Stimulated activated CD4-positive, alpha-beta T cell treated with anti-CD3 and anti-CD28 coated beads, Interleukin-15, amount 100 ng/mL, for 48 hours (primary cell): Measurements from ENCODE around the gene ST3GAL2.
A peak's percentile ranks its signal among the peaks of the same experiment; 100 is the strongest.
"Not testable (repeated sequence)": the region's sequence is repeated elsewhere in the genome, so short reads cannot be mapped to it uniquely, and the experiment has no call there.

Experiments used
- DNase-seq, 2 donors: peaks; one replicate each; pipeline ENCODE4 v3.0.0-alpha.2; 2020; ENCODE audit warnings: low read depth in 2 of 2

ST3GAL2 gene

DNA sequence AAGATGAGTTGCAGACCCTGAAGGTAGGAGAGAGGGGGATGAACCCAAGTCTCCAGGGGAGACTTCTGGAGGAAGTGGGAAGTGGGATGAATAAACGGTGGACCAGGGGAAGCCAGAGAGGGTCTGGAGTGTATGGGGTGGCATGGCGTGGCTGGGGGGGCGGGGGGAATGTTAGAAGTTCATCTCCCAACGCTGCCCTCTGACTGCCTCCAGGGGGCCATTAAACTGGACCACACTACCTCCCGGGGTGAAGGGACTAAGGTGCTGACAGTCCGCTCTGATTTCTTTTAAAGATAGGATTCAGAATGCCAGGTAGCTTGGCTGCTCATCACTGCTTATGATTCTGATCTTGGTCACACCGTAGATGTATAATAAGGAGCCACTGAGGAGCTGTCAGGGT lies 21.2 kb downstream of the ST3GAL2 start:
- no peak for DNase-seq

DNA sequence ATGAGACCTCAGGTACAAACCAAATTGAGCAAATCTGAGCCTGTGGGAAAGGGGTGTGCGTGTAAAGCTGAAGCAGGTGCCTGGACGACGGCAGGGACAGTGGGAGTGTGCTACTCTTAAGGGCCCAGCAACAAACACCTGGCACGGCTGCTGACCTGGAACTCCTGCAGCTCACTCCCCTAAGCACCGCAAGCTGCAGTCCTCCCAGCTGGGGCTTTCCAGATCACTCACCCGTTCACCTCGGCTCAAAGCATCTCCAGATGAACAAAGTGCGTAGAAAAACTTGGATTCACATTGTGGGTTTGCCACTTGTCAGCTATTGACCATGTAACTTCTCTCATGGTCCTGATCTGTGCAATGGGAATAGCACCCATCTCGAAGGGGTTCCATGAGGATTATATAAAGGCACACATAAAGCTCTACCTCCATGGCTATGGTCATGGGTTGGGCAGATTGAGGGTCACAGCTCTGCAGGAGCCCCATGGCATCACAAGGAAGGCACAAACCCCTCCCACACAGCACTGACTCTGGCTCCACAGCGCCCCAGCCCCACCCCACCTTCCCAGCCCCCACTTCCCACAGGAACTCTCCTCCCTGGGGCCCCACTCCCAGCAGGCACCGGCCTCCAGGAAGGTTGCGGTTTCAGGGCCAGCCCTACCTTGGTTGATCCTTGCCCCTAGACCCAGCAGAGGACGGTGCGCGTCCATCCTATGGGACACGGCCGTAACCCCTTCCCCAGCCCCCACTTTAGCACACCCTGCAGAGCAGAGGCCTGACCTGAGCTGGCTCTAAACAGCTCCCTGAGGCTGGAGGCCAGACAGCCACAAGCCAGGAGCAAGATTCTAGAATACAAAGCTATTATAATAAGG lies 21.9 kb downstream of the ST3GAL2 start:
- no peak for DNase-seq

DNA sequence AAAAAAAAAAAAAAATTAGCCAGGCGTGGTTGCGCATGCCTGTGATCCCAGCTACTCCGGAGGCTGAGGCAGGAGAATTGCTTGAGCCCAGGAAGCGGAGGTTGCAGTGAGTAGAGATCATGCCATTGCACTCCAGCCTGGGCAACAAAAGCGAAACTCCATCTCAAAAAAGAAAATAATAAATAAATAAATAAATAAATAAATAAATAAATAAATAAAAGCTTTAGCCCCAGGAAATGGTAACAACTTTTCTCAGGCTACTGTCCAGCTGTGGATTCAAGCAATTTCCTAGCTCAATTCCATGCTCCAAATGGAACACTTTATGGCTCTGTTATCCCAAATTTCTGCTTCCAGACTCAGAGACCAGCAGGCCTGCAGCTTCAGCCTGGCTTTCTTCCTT lies 25.3 kb downstream of the ST3GAL2 start:
- not testable (repeated sequence) for DNase-seq

DNA sequence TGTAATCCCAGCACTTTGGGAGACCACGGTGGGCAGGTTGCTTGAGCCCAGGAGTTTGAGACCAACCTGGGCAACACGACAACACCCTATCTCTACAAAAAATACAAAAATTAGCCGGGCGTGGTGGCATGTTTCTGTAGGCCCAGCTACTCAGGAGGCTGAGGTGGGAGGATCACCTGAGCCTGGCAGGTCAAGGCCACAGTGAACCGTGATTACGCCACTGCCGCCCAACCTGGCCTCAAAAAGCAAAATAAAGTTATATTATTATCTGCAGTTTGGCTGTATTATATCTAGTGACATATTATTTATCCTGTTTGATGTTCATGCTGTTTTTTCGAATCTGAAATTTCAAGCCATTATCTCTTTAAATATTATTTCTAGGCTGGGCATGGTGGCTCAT lies 26.5 kb downstream of the ST3GAL2 start:
- no peak for DNase-seq

DNA sequence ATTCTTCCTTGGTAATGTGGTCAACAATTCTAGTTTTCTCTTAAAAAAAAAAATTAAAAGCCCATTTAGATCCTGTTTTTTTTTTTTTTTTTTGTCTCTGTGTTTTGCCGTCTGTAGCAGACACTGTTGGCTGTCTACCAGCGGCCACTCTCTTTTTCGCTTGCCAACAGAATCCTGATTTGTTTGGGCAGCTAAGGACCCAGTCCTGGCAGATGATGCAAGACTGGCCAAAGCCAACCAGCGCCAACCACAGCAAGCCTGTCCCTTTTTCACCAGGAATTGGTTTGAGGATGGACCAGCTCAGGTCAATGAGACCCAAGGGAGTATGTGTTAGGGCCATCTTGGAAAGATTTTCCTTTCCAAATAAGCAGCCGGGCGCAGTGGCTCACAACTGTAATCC lies 28.2 kb downstream of the ST3GAL2 start:
- DNase-seq = no peak

DNA sequence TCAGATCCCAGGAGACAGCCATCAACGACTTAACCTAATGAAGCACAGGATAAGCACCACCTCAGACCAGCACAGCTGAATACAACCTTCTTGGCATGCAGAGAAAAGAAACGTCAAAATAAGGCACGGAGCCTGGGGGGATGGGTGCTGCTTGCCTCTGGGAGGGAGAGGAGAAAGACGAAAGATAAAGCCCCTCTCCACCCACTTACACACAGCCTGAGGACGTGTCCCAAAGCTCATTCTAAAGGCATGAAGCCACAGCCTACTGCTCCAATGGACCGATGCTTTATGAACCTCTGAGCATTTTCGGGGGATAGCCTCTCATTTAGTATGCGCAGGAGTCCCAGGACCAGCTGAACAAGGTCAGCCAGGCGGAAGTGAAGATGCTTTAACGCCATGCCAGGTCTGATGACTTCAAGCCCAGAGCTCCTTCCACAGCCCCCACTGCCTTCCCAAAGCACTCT lies 31.1 kb downstream of the ST3GAL2 start:
- no peak for DNase-seq

DNA sequence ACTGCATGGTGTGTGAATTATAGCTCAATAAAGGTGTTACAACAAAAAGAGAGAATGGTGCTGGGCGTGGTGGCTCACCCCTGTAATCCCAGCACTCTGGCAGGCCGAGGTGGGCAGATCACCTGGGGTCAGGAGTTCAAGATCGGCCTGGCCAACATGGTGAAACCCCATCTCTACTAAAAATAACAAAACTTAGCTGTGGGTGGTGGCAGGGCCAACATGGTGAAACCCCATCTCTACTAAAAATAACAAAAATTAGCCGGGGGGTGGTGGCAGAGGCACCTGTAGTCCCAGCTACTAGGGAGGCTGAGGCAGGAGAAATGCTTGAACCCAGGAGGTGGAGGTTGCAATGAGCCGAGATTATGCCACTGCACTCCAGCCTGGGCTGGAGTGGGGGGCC lies 32.8 kb downstream of the ST3GAL2 start:
- not testable (repeated sequence) for DNase-seq

DNA sequence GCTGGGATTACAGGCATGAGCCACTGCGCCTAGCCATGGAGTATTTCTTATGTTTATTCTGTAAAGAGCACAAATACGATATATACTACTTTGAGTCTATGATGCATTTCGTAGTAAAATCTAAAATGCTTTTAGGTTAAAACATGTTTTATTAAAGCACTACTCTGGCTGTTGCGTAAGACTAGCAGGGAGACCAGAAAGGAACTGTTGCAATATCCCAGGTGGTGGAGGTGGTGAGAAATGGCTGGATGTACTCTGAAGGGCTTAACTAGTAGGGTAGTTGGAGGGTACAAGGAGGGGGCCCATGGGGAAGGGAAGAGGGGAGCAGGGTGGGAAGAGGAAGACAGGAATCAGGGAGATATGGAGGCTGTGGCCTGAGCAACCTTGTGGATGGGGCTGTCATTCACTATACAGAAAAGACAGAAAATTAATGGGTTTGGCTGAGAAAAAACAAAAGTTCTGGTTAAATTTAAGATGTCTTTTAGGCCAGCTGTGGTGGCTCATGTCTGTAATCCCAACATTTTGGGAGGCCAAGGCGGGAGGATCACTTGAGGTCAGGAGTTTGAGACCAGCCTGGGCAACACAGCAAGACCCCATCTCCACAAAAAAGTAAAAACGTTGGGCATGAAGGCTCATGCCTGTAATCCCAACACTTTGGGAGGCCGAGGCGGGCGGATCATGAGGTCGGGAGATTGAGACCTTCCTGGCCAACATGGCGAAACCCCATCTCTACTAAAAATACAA lies 35.8 kb downstream of the ST3GAL2 start:
- no peak for DNase-seq

DNA sequence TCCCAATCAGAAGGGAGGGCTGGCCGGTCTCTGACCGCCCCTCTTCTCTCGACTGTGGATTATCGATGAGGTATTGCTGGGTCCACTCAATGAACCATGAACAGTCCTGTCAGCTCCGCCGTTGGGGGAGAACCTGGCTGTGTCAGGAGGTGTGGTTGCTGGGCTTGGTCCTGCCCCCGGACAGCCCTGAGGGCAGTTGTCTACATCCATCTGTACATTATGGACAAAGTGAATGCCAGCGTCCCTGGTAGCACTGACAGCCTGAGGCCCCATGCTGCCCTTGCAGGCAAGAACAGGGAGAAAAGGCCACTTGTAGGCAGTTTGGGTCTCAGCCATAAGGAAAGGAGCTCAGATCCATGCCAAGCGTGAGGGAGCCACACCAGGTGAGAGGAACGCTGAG lies 38.9 kb downstream of the ST3GAL2 start:
- DNase-seq = no peak

DNA sequence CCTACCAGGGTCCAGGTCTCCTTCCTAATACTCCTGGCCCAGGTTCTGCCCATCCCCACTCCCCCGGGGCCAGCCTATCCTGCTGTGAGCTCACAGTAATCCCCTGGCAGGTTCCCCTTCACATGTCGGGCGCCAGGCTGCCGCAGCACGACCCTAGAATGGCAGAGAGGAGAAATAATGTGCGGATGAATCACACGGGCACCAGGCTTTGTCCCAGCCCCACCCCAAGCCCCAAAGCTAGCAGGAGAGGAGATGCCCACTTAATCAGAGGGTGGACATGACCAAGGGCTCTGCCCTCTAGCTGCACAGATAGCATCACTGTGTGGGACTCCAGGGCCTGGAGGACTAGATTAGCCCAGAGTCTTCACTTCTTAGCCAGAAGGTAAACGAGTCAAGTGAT lies 39.5 kb downstream of the ST3GAL2 start:
- DNase-seq = no peak

DNA sequence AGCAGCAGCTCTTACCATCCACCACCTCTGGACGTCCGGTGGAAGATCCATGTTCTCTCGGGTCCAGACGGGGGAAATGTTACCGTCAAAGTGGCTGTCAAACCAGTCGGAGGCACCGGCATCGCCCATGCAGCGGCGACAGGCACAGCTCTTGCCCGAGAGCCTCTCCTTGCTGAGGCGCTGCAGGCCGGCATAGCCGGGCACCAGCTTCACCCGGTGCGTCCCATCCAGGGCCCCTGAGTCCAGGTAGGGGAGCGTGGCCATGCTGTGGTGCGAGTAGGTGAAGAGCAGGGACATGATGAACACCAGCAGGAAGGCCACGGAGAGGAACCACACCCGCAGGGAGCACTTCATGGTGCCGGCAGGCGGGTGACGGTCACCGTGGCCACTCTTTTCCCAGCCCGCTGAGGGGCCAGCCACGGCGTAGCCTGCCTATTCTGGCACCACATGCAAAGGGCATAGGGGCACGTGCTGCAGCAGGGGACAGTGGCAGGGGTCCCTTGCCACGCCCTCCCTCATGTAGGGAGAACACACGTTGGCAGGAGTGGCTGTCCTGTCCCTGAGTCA lies 40.6 kb downstream of the ST3GAL2 start:
- DNase-seq = no peak

DNA sequence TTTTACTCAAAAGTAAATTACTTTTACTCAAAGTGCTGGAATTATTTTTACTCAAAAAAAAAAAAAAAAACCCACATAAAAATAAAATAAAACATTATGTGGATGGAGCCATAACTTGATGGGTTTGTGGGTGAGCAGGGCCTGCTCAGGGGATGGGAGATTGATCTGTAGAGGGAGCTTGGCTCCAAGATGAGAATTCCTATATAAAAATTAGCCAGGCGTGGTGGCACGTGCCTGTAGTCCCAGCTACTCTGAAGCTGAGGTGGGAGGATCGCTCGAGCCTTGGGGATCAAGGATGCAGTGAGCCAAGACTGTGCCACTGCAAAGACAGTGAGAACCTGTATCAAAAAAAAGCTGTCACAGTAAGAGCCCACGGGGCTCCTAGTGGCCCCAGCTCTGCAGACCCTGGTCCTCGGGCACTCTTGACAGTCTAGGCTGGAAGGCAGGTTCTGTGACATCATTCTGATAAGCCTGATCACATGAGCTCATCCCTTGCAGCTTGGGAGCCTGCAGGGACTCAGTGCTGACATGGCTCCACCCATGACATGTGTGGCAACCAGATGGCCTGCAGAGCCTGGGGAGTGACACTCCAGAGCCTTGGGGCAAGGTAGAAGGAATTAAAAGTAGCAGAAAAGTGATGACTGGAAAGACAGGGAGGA lies 42.5 kb downstream of the ST3GAL2 start:
- no peak for DNase-seq

DNA sequence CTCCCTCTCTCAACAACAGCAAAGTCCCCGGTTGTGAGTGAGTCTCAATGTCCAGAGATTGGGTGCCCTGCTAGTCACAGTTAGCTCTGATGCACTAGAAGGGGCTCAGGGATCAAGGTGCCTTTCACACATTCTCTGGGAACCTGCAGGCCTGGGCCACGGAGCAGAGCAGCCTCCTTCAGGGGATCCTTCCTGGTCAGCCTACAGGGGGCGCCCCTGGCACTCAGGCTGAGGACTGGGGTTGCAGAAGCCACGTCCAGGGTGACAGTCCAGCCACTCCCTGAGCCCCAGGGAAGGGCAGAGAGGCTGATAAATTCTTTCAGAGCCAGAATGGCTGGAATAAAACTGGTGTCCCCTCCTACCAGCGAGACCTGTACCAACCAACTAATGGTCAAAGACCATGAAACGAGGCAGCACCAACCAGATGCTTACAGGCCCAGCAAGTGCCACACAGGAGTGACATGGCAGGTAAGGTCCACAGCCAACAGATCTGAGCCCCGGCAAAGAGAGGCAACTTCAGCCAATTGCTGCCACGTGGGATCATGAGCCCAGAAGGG lies 43.5 kb downstream of the ST3GAL2 start:
- DNase-seq = peak; percentile 38 to 65

DNA sequence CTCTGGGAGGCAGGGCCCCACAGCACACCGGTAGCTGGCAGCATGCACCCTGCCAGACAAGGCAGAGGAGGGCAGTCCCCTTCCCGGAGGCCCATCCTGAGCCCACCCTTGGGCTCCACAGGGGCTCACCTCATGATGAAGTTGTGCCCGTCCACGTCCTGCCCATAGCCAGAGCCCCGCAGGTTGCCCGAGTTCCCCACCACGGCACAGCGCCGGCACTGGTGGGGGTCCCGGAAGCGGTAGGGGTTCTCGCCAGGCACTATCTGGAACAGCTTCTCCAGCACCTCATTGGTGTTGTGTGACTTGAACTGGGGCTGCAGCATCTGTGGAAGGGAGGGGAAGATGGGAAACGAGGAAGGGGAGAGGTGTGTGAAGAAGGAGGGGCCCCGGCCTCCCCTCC lies 44.0 kb downstream of the ST3GAL2 start:
- no peak for DNase-seq

DNA sequence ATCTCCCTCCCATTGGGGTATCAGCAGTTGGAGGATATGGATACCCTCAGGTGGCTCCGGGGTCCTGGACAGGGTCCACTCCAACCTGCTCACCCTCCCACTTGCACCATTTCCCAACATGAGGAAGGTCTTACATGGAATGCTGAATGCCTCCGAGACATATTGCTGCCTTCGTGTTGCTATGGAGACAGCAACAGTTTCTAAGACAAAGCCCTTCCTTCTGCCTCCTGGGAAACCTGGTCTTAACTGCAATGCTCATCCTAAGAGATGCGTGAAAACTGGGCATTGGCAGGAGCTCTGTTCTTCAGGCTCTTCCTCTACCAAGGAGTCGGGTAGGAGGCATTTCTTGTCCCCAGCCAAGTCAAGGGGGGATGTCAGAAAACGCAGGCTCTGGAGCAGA lies 45.2 kb downstream of the ST3GAL2 start:
- DNase-seq = no peak

DNA sequence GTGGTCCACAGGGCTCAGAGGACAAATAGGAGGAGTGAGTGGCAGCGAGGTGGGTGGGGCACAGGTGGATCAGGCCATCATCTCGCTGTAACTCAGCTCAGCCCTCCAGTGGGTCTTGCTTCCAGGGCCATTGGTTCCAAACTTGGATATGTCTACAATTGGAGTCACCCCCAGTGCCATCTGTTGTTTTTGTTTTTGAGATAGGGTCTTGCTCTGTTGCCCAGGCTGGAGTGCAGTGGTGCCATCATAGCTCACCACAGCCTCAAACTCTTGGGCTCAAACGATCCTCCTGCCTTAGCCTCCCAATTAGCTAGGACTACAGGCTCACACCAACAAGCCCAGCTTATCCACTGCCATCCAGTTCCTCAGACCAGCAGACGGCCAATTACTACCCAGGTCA lies 46.3 kb downstream of the ST3GAL2 start:
- DNase-seq = no peak

DNA sequence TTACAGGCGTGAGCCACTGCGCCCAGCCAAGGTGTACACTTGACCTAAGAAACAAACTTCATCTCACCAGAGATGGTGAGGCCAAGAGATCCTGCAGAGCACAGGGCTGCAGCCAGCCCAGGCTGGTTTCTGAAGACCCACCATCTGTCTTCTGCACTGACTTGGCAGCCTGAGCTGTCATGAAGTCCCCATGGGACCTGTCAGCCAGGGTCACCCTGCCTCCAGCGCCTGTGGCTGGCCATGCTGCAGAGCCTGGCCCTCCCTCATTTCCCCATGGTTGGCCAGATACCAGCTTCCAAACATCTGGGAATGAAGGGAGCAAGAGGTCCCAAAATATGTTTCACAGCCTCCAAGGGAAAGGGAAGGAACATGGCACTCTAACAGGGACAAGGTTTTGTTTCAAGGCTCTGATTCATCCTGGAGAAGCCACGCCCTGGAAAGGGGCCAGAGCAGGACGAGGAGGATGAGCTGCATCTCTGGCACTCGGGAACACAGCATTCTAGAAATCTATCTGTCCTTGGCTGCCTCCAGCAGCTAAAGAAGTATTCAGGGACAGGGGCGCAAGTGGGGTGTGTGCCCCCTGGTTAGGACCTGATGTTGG lies 46.9 kb downstream of the ST3GAL2 start:
- DNase-seq = no peak

DNA sequence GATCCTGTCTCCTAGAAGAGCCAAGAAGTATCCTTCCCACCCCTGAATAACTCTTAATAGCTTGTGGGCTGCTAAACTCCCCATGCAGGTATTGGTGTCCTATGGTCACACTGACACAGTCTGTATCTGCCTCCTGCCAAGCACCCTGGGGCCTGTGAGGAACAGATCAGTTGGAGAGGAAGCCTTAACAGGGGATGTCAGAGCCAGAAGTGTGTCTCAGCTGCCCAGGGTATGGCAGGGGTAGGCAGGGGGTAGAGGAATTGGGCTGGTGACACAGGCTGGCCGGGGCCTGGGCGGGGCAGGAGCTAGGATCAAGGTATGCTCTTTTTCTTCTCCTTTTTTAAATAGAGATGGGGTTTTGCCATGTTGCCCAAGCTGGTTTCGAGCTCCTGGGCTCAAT lies 47.5 kb downstream of the ST3GAL2 start:
- DNase-seq = no peak

DNA sequence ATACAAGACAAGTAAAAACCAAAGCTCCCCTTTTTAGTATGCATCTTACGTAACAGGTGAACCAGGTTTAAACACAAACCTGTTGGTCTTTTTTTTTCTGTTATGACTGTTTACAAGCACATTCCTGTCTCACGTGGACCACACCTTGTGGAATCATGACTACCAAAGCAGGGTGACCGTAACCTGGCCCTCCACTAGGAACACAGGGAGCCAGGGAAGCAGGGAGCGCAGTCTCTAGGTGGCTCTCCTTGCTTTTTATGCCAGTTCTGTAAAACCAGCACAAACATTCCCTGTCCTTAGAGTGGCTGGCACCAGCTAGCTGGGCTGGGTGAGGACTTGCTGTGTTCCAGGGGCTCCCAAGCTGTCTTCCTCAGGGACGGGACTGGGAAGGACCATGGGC lies 48.1 kb downstream of the ST3GAL2 start:
- no peak for DNase-seq

DNA sequence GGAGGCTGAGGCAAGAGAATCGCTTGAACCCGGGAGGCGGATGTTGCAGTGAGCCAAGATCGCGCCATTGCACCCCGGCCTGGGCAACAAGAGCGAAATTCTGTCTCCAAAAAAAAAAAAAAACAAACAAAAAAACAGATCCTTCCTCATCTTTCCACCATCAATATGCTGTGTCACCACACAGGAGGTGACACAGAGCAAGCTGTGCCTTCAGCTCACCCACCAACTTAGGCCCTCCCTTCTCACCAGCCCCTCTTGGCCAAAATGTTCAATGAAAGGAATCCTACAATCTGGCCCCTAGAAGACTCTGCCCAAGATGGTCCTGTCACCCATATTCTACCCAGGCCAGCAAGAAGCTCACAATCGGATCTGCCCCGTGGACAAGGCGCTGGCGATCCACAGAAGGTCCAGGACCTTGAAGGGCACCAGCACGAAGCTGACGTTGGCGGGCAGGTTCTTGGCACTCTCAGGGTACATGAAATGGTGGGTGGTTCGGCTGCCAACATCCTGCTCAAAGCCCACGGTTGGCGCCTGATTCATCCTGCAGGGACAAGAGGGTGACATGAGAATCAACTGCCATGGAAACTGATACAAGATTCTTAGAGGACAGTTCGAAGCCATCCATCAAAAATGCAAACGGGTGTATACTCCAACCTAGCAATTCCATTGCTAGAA lies 50.8 kb downstream of the ST3GAL2 start:
- no peak for DNase-seq
